GM10266 (cell line): ENCODE data around the gene CLEC16A.

Source experiments
- DNase-seq: peaks from one replicate; pipeline ENCODE4 v3.0.0; 2012; ENCODE audit errors: extremely low spot score
- TF ChIP-seq, protein P1 (sequence below): IDR thresholded peaks from 2 replicates; pipeline ENCODE4 v1.5.1; 2012; ENCODE audit warnings: mild to moderate bottlenecking, low read depth; ENCODE audit not compliant: control insufficient read depth, insufficient read depth; ENCODE audit errors: missing control alignments

The CLEC16A gene

DNA sequence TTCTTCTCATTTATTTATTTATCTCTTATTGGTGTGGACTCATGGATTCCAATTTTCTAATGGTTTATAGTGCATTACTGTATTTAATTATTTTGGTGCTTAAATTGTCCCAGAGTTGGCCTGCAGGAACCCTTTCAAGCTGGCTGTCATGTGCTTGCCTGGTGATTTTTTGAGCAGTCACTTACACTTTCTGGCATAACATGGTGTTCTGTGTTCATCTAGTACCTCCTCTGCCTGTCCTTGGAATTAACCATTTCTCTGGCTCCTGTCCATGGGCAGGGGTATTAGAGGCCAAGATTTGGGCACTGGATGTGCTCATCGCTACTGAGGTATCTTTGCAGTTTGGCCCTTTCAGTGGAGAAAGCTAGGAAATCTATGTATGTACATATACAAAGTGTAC, 67.0 kb downstream of the CLEC16A start:
- no peak for DNase-seq
- TF ChIP-seq, protein P1, sequence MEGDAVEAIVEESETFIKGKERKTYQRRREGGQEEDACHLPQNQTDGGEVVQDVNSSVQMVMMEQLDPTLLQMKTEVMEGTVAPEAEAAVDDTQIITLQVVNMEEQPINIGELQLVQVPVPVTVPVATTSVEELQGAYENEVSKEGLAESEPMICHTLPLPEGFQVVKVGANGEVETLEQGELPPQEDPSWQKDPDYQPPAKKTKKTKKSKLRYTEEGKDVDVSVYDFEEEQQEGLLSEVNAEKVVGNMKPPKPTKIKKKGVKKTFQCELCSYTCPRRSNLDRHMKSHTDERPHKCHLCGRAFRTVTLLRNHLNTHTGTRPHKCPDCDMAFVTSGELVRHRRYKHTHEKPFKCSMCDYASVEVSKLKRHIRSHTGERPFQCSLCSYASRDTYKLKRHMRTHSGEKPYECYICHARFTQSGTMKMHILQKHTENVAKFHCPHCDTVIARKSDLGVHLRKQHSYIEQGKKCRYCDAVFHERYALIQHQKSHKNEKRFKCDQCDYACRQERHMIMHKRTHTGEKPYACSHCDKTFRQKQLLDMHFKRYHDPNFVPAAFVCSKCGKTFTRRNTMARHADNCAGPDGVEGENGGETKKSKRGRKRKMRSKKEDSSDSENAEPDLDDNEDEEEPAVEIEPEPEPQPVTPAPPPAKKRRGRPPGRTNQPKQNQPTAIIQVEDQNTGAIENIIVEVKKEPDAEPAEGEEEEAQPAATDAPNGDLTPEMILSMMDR: no peak

DNA sequence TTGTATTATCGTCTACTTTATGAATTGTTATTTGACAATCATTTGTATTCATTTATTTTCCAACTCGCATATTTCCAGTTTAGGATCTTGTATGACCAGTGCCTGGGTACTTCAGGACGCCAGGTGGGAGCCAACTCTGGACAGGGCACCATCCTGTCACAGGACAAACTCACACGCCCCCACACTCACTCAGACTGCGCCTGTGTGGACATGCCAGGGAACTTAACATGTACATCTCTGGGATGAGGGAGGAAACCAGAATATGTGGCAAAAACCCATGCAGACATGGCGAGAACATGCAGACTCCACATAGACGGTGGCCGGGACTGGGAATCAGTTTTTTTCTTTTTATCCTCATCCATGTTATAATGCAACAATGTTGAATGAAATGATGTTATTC, 68.5 kb downstream of the CLEC16A start:
- TF ChIP-seq, protein P1: no peak
- DNase-seq: no peak

GRCh38 chr16:11014136-11014535, 69.8 kb downstream of the CLEC16A start:
- no peak for DNase-seq
- TF ChIP-seq, protein P1: no peak

GRCh38 chr16:11015076-11015475, 70.7 kb downstream of the CLEC16A start:
- TF ChIP-seq, protein P1: no peak
- no peak for DNase-seq

DNA sequence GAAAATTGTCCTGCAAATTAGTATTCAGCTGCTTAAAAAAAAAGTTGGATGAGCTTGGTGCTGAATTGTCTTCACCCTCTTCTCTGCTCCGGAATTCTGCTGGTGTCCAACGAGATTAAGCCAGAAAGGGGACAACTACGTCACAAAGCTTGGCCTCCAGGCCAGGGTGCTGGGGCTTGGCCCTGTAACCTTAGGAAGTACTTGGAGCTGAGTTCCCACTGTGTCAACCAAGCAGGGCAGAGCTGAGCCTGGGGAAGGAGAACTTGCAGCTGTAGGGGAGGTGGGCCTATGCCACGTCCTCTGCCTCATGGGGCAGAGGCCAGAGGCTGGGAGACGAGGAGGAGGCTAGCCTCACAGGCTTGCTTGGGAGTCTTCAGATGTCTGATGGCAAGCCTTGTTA, 71.2 kb downstream of the CLEC16A start:
- no peak for DNase-seq
- TF ChIP-seq, protein P1: no peak

- TF ChIP-seq, protein P1: no peak
- DNase-seq: no peak
Observed at GRCh38 chr16:11016524-11016988, 72.2 kb downstream of the CLEC16A start.

DNA sequence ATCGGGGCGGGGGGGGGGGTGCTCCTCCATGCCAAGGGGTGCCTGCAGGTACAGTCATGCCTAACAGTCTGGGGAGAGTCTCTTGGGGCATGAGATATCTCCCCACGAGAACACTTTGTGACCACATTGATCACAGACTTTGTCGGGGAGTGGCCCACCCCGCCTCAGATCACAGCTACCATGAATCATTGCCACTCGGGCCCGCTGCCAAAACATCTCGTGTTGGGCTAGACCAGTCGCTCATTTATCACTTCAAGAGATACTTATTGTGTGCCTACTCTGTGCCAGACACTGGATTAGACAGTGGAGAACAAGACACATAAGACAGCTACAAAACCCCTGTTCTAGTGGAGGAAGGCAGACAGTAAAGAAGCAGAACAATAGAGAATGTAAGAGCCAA, 72.6 kb downstream of the CLEC16A start:
- no peak for DNase-seq

More for the DNA sequence above, 72.6 kb downstream of the CLEC16A start:
- TF ChIP-seq, protein P1: no peak
